ENCODE results near the gene FAH. TPM values are rescaled to one million over a fixed set of nuclear protein-coding genes. Genes with fewer than 3 reads are reported as not detected.

The FAH gene
- 24.8 and 34.1 TPM in 2 replicates for total RNA-seq

GRCh38 chr15:80152896-80153876, at the start of gene FAH:
FAH (plus strand) TSS chr15:80152999; CDS start chr15:80153055, 56 bp downstream.

Other genes starting within 250 kb of the FAH start
- 0.35 and 2.0 TPM in 2 replicates for gene BCL2A1, start 181.8 kb upstream of the FAH start, total RNA-seq
- gene ZFAND6, start 93.3 kb upstream of the FAH start, total RNA-seq = 50.8 and 70.6 TPM in 2 replicates
- 0.05 TPM in 1 of 2 replicates, not detected in the other for gene CTXND1, start 99.2 kb downstream of the FAH start, total RNA-seq

Measured in airway epithelial cell (primary cell).